ENCODE results near the gene NHLRC4. TPM values are rescaled to one million over a fixed set of nuclear protein-coding genes. Genes with fewer than 3 reads are reported as not detected.

NHLRC4 gene
- total and polyA plus RNA-seq, 2 of the 8 experiments (the other 6 are each of a cell fraction or from before 2014, with no cell fraction given) = 0.60 to 0.76 TPM

GRCh38 chr16:553601-554296, 13.1 kb upstream of the NHLRC4 start:
- Histone ChIP-seq H2BK15ac (ENCODE audit: low read length) (no peak overlapping the region), H3K36me3 (ENCODE audit: control insufficient read depth in 2 of 4, insufficient read depth in 4 of 4, low read length in 3 of 4) (peaks cover 0 to 24% (median 2%) of the 10 kb centered on the region in 4 experiments; a peak in 1 of 8 replicates), H3K79me2 (ENCODE audit: control insufficient read depth in 1 of 2, insufficient read depth in 2 of 2, low read length in 2 of 2) (no peaks in the 10 kb centered on the region), H2AK5ac (ENCODE audit: low read depth, low read length) (no peak overlapping the region), H2BK120ac (replicated peaks; ENCODE audit: low read depth, low read length) (no peak overlapping the region), H3K18ac (ENCODE audit: extremely low read depth, low read length) (no peak overlapping the region), H3K27me3 (replicated peaks in 1 of 4; ENCODE audit: control insufficient read depth in 3 of 4, extremely low read depth in 1 of 4, insufficient read depth in 3 of 4, low read length in 3 of 4) (peaks cover 0 to 10% (median 4%) of the 10 kb centered on the region in 4 experiments; a peak in 4 of 7 replicates), H3K14ac (ENCODE audit: insufficient read length) (no peak overlapping the region), H3K9me3 (ENCODE audit: insufficient read depth in 2 of 2, low read depth in 1 of 2, low read length in 1 of 2) (no peaks in the 10 kb centered on the region), H2BK12ac (ENCODE audit: low read depth, low read length) (no peak overlapping the region), H2BK5ac (ENCODE audit: low read depth, low read length) (no peak overlapping the region), H4K91ac (replicated peaks; ENCODE audit: insufficient read length, low read length) (no peak overlapping the region), H4K20me1 (replicated peaks in 1 of 2; ENCODE audit: control insufficient read depth in 1 of 2, insufficient read depth in 2 of 2, low read length in 2 of 2) (peaks cover 2 to 5% of the 10 kb centered on the region in 2 experiments), H3K79me1 (ENCODE audit: low read depth, low read length) (no peaks in the 10 kb centered on the region; the same call in 1 of the 2 replicates), H3K4me3 (ENCODE audit: extremely low read depth in 1 of 4, insufficient read depth in 2 of 4, low read depth in 3 of 4, low read length in 4 of 4) (no peak overlapping the region), H4K5ac (ENCODE audit: insufficient read length, low read depth, low read length) (no peak overlapping the region), H3K4me2 (ENCODE audit: insufficient read depth in 1 of 2, low read depth in 2 of 2, low read length in 2 of 2) (no peak overlapping the region), H2AFZ (ENCODE audit: low read length) (no peak overlapping the region), H2BK20ac (ENCODE audit: low read length) (no peak overlapping the region), H3K56ac (replicated peaks; ENCODE audit: insufficient read length, low read depth, low read length) (no peak overlapping the region), H3K27ac (ENCODE audit: low read depth, low read length) (no peak overlapping the region), H3K23me2 (ENCODE audit: low read depth, low read length) (no peaks in the 10 kb centered on the region), H4K8ac (ENCODE audit: extremely low read depth, insufficient read depth, low read length) (no peak overlapping the region), H3K9ac (replicated peaks in 1 of 4; ENCODE audit: extremely low read depth in 1 of 4, low read depth in 3 of 4, low read length in 3 of 4) (no peak overlapping the region), H3K4me1 (replicated peaks in 1 of 4; ENCODE audit: control insufficient read depth in 3 of 4, insufficient read depth in 4 of 4, low read length in 3 of 4) (no peaks in the 10 kb centered on the region), H3K23ac (ENCODE audit: insufficient read length) (no peak overlapping the region), H3K4ac (replicated peaks; ENCODE audit: insufficient read length, low read depth, low read length) (no peak overlapping the region)
- ChIA-PET POLR2A (ENCODE audit: partially characterized antibody) (interaction anchor here (0.9 to 1.2 kb wide), 3 partner anchors 10 to 162 kb away, joined by 3 to 4 read pairs (median 3); no protein-coding TSS in a partner anchor), CTCF (ENCODE audit: partially characterized antibody) (interaction anchor here (1.0 to 1.7 kb wide), 3 partner anchors 33 to 235 kb away, joined by 3 to 7 read pairs (median 3); no protein-coding TSS in a partner anchor)
- no peak for FAIRE-seq
- 93% methylated on average over 26 of the region's 33 CpGs; no CpG with 5 or more reads in 1 of the 2 experiments for WGBS, 2 experiments (ENCODE audit: extremely low coverage in 1 of 2, insufficient coverage in 1 of 2, insufficient read length in 1 of 2, insufficient replicate concordance in 2 of 2, low coverage in 1 of 2, low lambda C conversion rate in 2 of 2, missing lambda C conversion rate in 1 of 2)
- no peak for DNase-seq (ENCODE audit: low read depth in 1 of 2, low spot score in 2 of 2)
- TF ChIP-seq USF2 (IDR thresholded peaks at IDR 0.05; ENCODE audit: low read length) = no peak
- no peak for TF ChIP-seq KDM5A (IDR thresholded peaks at IDR 0.05; ENCODE audit: low read length)
- TF ChIP-seq RAD21 (IDR thresholded peaks at IDR 0.05 in 1 of 2, conservative IDR thresholded peaks at IDR 0.05 in 1 of 2; ENCODE audit: low read depth in 2 of 2, low read length in 2 of 2) = no peak
- no peak for TF ChIP-seq HDAC2 (IDR thresholded peaks at IDR 0.05; ENCODE audit: borderline replicate concordance in 1 of 2, low read depth in 2 of 2, low read length in 2 of 2)
- TF ChIP-seq CREB1 (IDR thresholded peaks at IDR 0.05) = no peak

All from H1 (cell line).